Activated CD4-positive, alpha-beta T cell treated with anti-CD3 and anti-CD28 coated beads for 48 hours (primary cell): ENCODE data around the gene ZNF700.
"Not testable (repeated sequence)": the region's sequence is repeated elsewhere in the genome, so short reads cannot be mapped to it uniquely, and the experiment has no call there.

Experiments used
- DNase-seq: peaks from one replicate; pipeline ENCODE4 v3.0.0-alpha.2; 2020

Gene ZNF700

GRCh38 chr19:11941361-11941887, 16.5 kb downstream of the ZNF700 start:
- not testable (repeated sequence) for DNase-seq

- DNase-seq: no peak
Observed at GRCh38 chr19:11942008-11942842, 17.3 kb downstream of the ZNF700 start.

GRCh38 chr19:11942843-11943108, 17.9 kb downstream of the ZNF700 start:
- DNase-seq: no peak

- no peak for DNase-seq
Observed at GRCh38 chr19:11944656-11945055, 19.7 kb downstream of the ZNF700 start.

GRCh38 chr19:11948646-11949045, 23.7 kb downstream of the ZNF700 start:
- DNase-seq: no peak

- DNase-seq: no peak
Observed at GRCh38 chr19:11949201-11949600, 24.3 kb downstream of the ZNF700 start.

- not testable (repeated sequence) for DNase-seq
Observed at GRCh38 chr19:11949614-11950080, 24.7 kb downstream of the ZNF700 start.

GRCh38 chr19:11950312-11950711, 25.4 kb downstream of the ZNF700 start:
- DNase-seq: no peak

- DNase-seq: peak; percentile 83
Observed at GRCh38 chr19:11963566-11964355, 38.9 kb downstream of the ZNF700 start.

GRCh38 chr19:11964496-11964857, 39.6 kb downstream of the ZNF700 start:
- DNase-seq: no peak

GRCh38 chr19:11964858-11965645, 40.1 kb downstream of the ZNF700 start, which contains the start of gene ZNF763:
Gene ZNF763, plus strand, starts transcription at chr19:11965040. Its CDS starts 169 bp downstream, at chr19:11965209.
- DNase-seq: peak; percentile 93

- DNase-seq: no peak
Observed at GRCh38 chr19:11970174-11970573, 45.3 kb downstream of the ZNF700 start.

GRCh38 chr19:11971041-11971440, 46.1 kb downstream of the ZNF700 start:
- DNase-seq: no peak

GRCh38 chr19:11973019-11973810, 48.3 kb downstream of the ZNF700 start:
- DNase-seq: no peak

- DNase-seq: no peak
Observed at GRCh38 chr19:11978492-11979100, 53.7 kb downstream of the ZNF700 start.

GRCh38 chr19:11979527-11979926, 54.6 kb downstream of the ZNF700 start:
- no peak for DNase-seq

- DNase-seq: no peak
Observed at GRCh38 chr19:11982526-11982925, 57.6 kb downstream of the ZNF700 start.

- DNase-seq: peak; percentile 40
Observed at GRCh38 chr19:11984986-11985385, 60.1 kb downstream of the ZNF700 start.

- no peak for DNase-seq
Observed at GRCh38 chr19:11986754-11987153, 61.8 kb downstream of the ZNF700 start.

- DNase-seq: peak; percentile 98
Observed at GRCh38 chr19:11987405-11988281, 62.7 kb downstream of the ZNF700 start.

- DNase-seq: no peak
Observed at GRCh38 chr19:11989112-11989456, 64.2 kb downstream of the ZNF700 start.
